ENCODE results near the gene DDTL.
"Not testable (repeated sequence)": the region's sequence is repeated elsewhere in the genome, so short reads cannot be mapped to it uniquely, and the experiment has no call there.

DDTL gene

GRCh38 chr22:23970816-23971486, 4.3 kb downstream of the DDTL start:
- no peak for DNase-seq

- not testable (repeated sequence) for DNase-seq
These were observed 5.2 kb downstream of the DDTL start for GRCh38 chr22:23971927-23972326.

GRCh38 chr22:23974345-23974744, 7.7 kb downstream of the DDTL start, which contains the start of gene DDT:
Gene DDT (minus strand): TSS chr22:23974441. CDS start chr22:23974414, 27 bp downstream.
- DNase-seq: not testable (repeated sequence)

GRCh38 chr22:23974836-23975352, 8.2 kb downstream of the DDTL start:
- not testable (repeated sequence) for DNase-seq

- not testable (repeated sequence) for DNase-seq
These were observed 10.6 kb downstream of the DDTL start for GRCh38 chr22:23977304-23977703.

- not testable (repeated sequence) for DNase-seq
These were observed 13.0 kb downstream of the DDTL start, which contains the start of gene GSTT2 for GRCh38 chr22:23979557-23980240. Gene GSTT2 (plus strand): TSS chr22:23980134.

- DNase-seq: not testable (repeated sequence)
These were observed 13.9 kb downstream of the DDTL start for GRCh38 chr22:23980567-23980966.

- DNase-seq: peak in 1 of 2 donors; percentile 12
These were observed 17.7 kb downstream of the DDTL start for GRCh38 chr22:23984430-23984829.

GRCh38 chr22:23986089-23986488, 19.4 kb downstream of the DDTL start:
- DNase-seq: not testable (repeated sequence)

GRCh38 chr22:23986538-23987178, 20.0 kb downstream of the DDTL start:
- not testable (repeated sequence) for DNase-seq

GRCh38 chr22:23989583-23990244, 23.0 kb downstream of the DDTL start:
- DNase-seq: not testable (repeated sequence)

- DNase-seq: not testable (repeated sequence)
These were observed 26.4 kb downstream of the DDTL start for GRCh38 chr22:23993080-23993479.

GRCh38 chr22:23993581-23994177, 27.0 kb downstream of the DDTL start:
- not testable (repeated sequence) for DNase-seq

GRCh38 chr22:23997092-23997491, 30.4 kb downstream of the DDTL start:
- DNase-seq: no peak

GRCh38 chr22:23999779-24000178, 33.1 kb downstream of the DDTL start:
- DNase-seq: not testable (repeated sequence)

- DNase-seq: no peak
These were observed 34.6 kb downstream of the DDTL start for GRCh38 chr22:24001314-24001713.

- no peak for DNase-seq
These were observed 35.6 kb downstream of the DDTL start for GRCh38 chr22:24002272-24002671.

GRCh38 chr22:24002851-24003250, 36.2 kb downstream of the DDTL start:
- DNase-seq: no peak

GRCh38 chr22:24003887-24004286, 37.2 kb downstream of the DDTL start:
- DNase-seq: no peak

- no peak for DNase-seq
These were observed 38.5 kb downstream of the DDTL start, which contains the start of gene GSTT4 for GRCh38 chr22:24005201-24005600. Gene GSTT4 (minus strand): TSS chr22:24005453. CDS start chr22:24005356, 97 bp downstream.

- no peak for DNase-seq
These were observed 39.7 kb downstream of the DDTL start for GRCh38 chr22:24006207-24006913.

- DNase-seq: no peak
These were observed 40.2 kb downstream of the DDTL start for GRCh38 chr22:24006914-24007214.

Measured in CD4-positive, alpha-beta T cell treated with Interferon alpha-2 for 1 hour (primary cell).